KMS-11 (cell line): Measurements from ENCODE around the gene TMEFF2.

ENCODE experiments used
- H2AFZ ChIP-seq: fragments of 200-600 bp; sonication (generic); 2 replicates; pipeline ENCODE4 v1.6.1; 2016; ENCODE audit warnings: antibody characterized with exemption, mixed run types, low read depth
- H3K27ac ChIP-seq: fragments of 200-600 bp; sonication (generic); 2 replicates; pipeline ENCODE4 v1.6.1; 2016; ENCODE audit warnings: mild to moderate bottlenecking, mixed run types
- H3K27me3 ChIP-seq: fragments of 200-600 bp; sonication (generic); 2 replicates; pipeline ENCODE4 v1.6.1; 2017; ENCODE audit warnings: mild to moderate bottlenecking, low read depth, mixed run types, moderate library complexity; ENCODE audit not compliant: insufficient read depth
- H3K36me3 ChIP-seq: fragments of 200-600 bp; sonication (generic); 2 replicates; pipeline ENCODE4 v1.6.1; 2017; ENCODE audit warnings: mild to moderate bottlenecking, mixed run types; ENCODE audit not compliant: insufficient read depth
- H3K4me1 ChIP-seq: fragments of 200-600 bp; sonication (generic); 2 replicates; pipeline ENCODE4 v1.6.1; 2016; ENCODE audit warnings: mild to moderate bottlenecking, low read depth, mixed run types; ENCODE audit not compliant: poor library complexity, severe bottlenecking
- H3K4me2 ChIP-seq: fragments of 200-600 bp; sonication (generic); 2 replicates; pipeline ENCODE4 v1.7.0; 2016; ENCODE audit warnings: mild to moderate bottlenecking, mixed run types
- H3K4me3 ChIP-seq: fragments of 200-600 bp; sonication (generic); IDR thresholded peaks from 2 replicates; pipeline ENCODE4 v1.6.1; 2017; ENCODE audit warnings: low read depth, low read length, mixed read lengths; ENCODE audit not compliant: insufficient read depth
- H3K79me2 ChIP-seq: fragments of 200-600 bp; sonication (generic); 2 replicates; pipeline ENCODE4 v1.6.1; 2016; ENCODE audit warnings: low read depth, mixed run types; ENCODE audit not compliant: insufficient read depth
- H3K9ac ChIP-seq: fragments of 200-600 bp; sonication (generic); 2 replicates; pipeline ENCODE4 v1.6.1; 2016; ENCODE audit warnings: mild to moderate bottlenecking, mixed run types
- H4K20me1 ChIP-seq: fragments of 200-600 bp; sonication (generic); 2 replicates; pipeline ENCODE4 v1.6.1; 2016; ENCODE audit warnings: mild to moderate bottlenecking, mixed run types; ENCODE audit not compliant: insufficient read depth
- TF ChIP-seq, protein P1 (sequence below): fragments of 200-600 bp; sonication (generic); conservative IDR thresholded peaks from 2 replicates; pipeline ENCODE4 v1.6.1; 2017; ENCODE audit warnings: low read depth, mild to moderate bottlenecking, antibody characterized with exemption, low read length, moderate library complexity, mixed read lengths

The TMEFF2 gene

DNA sequence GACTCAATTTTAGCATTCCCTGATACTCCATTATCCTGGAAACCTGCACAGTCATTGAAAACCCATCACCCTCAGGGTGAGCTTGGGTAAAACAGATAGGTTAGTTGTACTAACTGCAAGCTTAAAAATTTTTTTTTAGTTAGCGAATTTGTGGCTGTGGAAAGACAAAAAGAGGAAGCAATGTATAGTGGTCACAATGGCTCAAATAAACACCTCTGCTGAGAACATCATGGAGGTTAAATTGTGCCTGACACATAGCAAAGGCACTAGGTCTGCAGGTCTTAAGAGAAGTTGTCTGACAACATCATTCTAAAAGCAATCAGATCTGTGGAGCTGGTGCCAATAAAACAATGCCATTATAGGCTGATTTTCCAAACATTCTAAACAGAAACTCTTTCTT, 263.4 kb downstream of the TMEFF2 start:
- H2AFZ ChIP-seq, result no peak overlapping the region
- H3K27me3 ChIP-seq, result no peaks in the 10 kb centered on the region
- H3K4me2 ChIP-seq, result no peak overlapping the region
- H3K9ac ChIP-seq, result no peak overlapping the region
- TF ChIP-seq, protein P1, sequence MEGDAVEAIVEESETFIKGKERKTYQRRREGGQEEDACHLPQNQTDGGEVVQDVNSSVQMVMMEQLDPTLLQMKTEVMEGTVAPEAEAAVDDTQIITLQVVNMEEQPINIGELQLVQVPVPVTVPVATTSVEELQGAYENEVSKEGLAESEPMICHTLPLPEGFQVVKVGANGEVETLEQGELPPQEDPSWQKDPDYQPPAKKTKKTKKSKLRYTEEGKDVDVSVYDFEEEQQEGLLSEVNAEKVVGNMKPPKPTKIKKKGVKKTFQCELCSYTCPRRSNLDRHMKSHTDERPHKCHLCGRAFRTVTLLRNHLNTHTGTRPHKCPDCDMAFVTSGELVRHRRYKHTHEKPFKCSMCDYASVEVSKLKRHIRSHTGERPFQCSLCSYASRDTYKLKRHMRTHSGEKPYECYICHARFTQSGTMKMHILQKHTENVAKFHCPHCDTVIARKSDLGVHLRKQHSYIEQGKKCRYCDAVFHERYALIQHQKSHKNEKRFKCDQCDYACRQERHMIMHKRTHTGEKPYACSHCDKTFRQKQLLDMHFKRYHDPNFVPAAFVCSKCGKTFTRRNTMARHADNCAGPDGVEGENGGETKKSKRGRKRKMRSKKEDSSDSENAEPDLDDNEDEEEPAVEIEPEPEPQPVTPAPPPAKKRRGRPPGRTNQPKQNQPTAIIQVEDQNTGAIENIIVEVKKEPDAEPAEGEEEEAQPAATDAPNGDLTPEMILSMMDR, result no peak
- H4K20me1 ChIP-seq, result no peaks in the 10 kb centered on the region
- H3K4me1 ChIP-seq, result peaks cover 4% of the 10 kb centered on the region
- no peak overlapping the region for H3K27ac ChIP-seq
- no peaks in the 10 kb centered on the region for H3K79me2 ChIP-seq
- H3K36me3 ChIP-seq, result no peaks in the 10 kb centered on the region
- no peak overlapping the region for H3K4me3 ChIP-seq

DNA sequence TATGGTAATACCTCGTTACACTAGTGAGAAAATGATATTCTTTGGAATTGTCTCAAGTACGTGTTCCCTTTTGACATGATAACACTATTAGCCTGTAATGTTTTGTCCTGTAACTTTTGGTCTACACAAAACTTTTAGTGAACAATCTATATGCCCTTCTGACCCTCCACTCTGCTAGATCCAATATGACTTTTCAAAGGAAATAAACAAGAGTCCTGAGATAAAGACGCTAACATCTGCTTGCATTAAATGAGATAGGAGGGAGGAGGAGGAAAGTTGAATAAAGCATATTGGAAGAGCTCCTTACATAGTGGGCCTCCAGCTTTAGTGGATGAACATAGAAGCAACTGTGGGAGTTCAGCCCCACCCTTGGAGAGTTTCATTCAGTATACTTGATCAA, 264.5 kb downstream of the TMEFF2 start:
- no peak overlapping the region for H3K27ac ChIP-seq
- peaks cover 4% of the 10 kb centered on the region for H3K4me1 ChIP-seq
- TF ChIP-seq, protein P1, result no peak
- no peaks in the 10 kb centered on the region for H4K20me1 ChIP-seq
- no peak overlapping the region for H3K9ac ChIP-seq
- H3K36me3 ChIP-seq, result no peaks in the 10 kb centered on the region
- no peaks in the 10 kb centered on the region for H3K27me3 ChIP-seq
- no peak overlapping the region for H3K4me2 ChIP-seq
- H3K4me3 ChIP-seq, result no peak overlapping the region
- H2AFZ ChIP-seq, result no peak overlapping the region
- no peaks in the 10 kb centered on the region for H3K79me2 ChIP-seq

- Histone ChIP-seq H3K4me2 (no peak overlapping the region), H3K4me1 (peaks cover 4% of the 10 kb centered on the region), H3K79me2 (no peaks in the 10 kb centered on the region), H3K4me3 (no peak overlapping the region), H4K20me1 (no peaks in the 10 kb centered on the region), H3K36me3 (no peaks in the 10 kb centered on the region), H3K9ac (no peak overlapping the region), H3K27me3 (no peaks in the 10 kb centered on the region), H2AFZ (no peak overlapping the region), H3K27ac (no peak overlapping the region)
- TF ChIP-seq, protein P1, result no peak
Measured at GRCh38 chr2:191929288-191929687, 265.4 kb downstream of the TMEFF2 start.

DNA sequence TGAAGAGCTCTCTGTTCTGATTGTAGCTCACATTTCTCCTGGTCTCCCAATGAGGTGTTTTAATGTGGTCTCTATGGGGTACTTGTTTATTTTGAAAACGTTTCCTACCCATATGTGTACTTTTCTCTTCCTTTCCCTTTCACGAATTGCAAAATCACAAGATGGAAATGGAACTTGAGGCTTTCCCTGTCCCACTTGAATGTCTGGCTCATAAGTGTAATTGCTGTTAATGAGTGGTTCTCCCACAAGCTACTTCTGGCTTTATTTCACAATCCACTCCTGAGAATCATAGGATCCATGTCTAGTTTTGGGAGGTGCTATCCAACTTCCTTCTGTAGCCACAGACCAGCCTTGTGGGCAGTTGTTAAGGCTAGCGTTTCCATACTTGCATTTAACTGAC, 266.7 kb downstream of the TMEFF2 start:
- Histone ChIP-seq H3K4me3 (no peak overlapping the region), H3K27me3 (no peaks in the 10 kb centered on the region), H3K4me1 (no peaks in the 10 kb centered on the region), H2AFZ (no peak overlapping the region), H3K27ac (no peak overlapping the region), H3K4me2 (no peak overlapping the region), H4K20me1 (no peaks in the 10 kb centered on the region), H3K9ac (no peak overlapping the region), H3K79me2 (no peaks in the 10 kb centered on the region), H3K36me3 (no peaks in the 10 kb centered on the region)
- TF ChIP-seq, protein P1, result no peak
